Dedifferentiated amniotic fluid mesenchymal stem cell (primary cell): ENCODE results near the gene IFNL1.
"Not testable (repeated sequence)": the region's sequence is repeated elsewhere in the genome, so short reads cannot be mapped to it uniquely, and the experiment has no call there.

Source experiments
- DNase-seq: peaks from one replicate; pipeline ENCODE4 v3.0.0-alpha.2; 2016; ENCODE audit errors: extremely low spot score

IFNL1 gene

DNA sequence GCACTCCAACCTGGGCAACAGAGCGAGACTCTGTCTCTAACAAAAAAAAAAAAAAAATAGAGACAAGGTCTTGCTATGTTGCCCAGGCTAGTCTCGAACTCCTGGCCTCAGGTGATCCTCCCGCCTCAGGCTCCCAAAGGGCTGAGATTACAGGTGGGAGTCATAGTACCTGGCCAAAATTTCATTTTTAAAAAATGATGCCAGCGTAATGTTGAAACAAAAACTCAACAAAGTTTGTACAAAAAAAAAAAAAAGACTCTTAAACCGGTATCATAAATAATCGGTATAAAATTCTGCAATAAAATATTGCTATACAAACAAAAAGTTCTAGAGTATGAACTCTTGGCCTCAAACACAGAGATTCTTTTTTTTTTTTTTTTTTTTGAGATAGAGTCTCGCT, 36.1 kb downstream of the IFNL1 start:
- no peak for DNase-seq

DNA sequence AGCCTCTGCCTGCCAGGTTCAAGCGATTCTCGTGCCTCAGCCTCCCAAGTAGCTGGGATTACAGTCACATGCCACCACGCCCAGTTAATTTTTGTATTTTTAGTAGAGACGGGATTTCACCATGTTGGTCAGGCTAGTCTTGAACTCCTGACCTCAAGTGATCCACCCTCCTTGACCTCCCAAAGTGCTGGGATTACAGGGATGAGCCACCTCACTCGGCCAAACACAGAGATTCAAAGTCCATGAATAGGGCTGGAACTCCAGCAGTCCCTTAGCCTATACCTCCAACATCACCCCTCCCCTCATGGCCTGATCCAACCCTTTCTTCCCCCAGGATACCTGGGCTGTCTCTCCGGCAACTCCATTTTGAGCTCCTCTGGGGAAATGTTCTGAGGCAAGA, 36.5 kb downstream of the IFNL1 start:
- DNase-seq: not testable (repeated sequence)

DNA sequence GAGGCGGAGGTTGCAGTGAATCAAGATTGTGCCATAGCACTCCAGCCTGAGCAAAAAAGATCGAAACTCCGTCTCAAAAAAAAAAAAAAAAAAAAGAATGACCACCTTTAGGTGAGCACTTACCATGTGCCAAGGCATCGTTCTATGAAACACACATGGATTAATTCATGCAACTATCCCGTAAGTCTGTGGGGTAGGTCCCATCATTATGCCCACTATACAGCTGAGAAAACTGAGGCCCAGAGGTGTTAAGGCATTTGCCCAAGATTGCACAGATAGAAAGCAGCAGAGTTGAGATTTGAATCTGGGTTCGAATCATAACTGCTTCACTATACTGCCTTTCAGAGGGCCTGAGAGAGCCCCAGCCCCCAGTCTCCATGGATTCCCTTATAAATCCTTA, 37.3 kb downstream of the IFNL1 start:
- DNase-seq: no peak

DNA sequence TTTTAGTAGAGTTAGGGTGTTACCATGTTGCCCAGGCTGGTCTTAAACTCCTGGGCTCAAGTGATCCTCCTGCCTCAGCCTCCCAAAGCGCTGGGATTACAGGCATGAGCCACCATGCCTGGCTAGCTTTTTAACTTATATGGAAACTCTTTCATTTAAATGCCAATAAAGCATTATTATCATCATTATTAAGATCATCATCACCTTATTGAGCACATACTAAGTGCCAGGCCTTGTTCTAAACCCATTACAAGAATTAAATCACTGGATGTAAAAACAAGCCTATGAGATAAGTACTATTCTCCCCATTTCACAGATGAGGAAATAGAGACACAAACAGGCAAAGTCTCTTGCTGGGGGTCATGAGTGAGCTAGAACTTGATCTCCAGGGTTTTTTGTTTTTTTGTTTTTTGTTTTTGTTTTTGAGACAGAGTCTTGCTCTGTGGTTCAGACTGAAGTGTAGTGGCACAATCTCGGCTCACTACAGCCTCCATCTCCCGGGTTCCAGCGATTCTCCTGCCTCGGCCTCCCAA, 38.3 kb downstream of the IFNL1 start:
- no peak for DNase-seq

DNA sequence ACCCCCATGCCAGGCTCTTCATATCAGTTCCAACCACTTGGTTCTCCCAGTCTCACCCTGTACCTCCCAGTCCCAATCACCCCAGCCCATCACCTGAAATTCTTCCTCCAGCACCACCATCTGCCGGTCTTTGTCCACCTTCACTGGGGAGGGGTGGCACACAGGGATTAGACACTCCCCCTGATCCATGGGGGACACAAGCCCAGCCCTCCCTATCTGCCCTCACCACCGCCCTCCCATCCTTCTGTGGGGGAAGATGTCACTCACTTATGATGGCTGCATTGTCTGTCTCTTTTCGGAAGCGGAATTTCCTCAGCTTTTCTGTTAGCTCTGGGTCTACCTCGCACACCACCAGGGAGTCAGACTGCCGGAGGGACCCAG, 39.0 kb downstream of the IFNL1 start:
- DNase-seq: no peak

DNA sequence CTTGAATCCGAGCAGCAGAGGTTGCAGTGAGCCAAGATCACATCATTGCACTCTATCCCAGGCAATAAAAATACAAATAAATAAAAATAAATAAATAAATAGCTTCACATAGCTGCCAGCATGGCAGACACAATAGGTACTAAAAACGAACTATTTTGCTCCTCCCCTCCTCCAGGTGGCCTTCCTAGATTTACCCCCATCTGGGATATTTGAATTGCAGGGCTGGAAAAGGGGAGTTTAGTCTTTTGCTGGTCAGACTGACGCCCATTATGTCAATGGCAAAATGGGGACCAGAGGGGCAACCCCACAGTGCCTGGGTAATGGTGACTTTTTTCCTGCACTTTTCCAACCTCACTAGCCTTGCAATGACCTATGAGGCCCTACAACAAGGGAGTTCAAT, 40.3 kb downstream of the IFNL1 start:
- no peak for DNase-seq

DNA sequence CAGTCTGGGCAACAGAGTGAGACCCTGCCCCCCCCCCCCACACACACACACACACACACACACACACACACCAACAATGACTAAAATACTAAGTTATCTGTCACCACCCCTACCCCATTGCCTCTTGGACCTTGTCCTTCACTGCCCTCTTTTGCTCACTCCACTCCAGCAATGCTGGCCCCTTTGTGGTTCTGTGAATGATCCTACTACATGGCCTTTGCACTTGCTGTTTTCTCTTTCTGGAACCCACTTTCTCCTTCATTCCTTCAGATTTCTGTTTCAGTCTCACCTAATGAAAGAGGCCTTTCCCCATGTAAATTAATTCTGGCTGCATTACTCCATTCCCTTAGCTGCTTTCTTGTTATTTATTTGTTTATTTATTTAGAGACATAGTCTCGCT, 43.5 kb downstream of the IFNL1 start:
- no peak for DNase-seq

DNA sequence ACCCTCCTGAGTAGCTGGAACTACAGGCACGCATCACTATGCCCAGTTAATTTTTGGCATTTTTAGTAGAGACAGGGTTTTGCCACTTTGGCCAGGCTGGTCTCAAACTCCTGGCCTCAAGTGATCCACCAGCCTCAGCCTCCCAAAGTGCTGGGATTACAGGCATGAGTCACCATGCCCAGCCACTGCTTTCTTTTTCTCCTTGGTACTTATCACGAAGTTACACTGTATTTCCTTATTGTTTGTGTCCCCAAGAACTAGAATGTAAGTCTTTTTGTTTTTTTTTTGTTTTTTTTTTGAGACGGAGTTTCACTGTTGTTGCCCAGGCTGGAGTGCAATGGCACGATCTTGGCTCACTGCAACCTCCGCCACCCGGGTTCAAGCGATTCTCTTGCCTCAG, 43.9 kb downstream of the IFNL1 start:
- DNase-seq: not testable (repeated sequence)

DNA sequence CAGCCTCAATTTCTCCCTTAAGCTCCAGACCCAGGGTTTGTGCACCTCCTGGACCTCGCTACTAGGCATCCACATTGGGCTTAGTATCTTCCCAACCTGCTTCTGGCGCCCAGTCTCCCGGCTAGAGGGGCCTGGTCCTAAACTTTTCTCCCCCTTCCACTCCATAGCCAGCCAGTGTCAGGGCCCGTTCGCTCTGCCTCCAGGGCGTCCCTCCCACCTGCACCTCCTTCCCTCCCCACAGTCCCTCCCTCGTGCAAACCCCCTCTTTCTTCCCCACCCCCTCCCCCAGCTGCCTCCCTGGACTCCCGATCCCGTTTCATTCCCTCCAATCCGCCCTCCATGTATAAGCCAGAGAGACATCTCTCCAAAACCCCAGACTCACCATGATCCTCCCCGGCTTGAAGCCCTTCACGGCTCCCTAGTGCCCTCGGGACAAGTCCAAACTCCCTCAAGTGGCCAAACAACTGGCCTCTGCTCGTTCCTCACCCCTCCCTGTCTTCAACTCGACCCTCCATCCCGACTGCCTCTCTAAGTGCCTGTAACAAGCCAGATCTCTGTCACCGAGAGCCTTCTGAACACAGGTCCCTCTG, 45.0 kb downstream of the IFNL1 start:
- no peak for DNase-seq

DNA sequence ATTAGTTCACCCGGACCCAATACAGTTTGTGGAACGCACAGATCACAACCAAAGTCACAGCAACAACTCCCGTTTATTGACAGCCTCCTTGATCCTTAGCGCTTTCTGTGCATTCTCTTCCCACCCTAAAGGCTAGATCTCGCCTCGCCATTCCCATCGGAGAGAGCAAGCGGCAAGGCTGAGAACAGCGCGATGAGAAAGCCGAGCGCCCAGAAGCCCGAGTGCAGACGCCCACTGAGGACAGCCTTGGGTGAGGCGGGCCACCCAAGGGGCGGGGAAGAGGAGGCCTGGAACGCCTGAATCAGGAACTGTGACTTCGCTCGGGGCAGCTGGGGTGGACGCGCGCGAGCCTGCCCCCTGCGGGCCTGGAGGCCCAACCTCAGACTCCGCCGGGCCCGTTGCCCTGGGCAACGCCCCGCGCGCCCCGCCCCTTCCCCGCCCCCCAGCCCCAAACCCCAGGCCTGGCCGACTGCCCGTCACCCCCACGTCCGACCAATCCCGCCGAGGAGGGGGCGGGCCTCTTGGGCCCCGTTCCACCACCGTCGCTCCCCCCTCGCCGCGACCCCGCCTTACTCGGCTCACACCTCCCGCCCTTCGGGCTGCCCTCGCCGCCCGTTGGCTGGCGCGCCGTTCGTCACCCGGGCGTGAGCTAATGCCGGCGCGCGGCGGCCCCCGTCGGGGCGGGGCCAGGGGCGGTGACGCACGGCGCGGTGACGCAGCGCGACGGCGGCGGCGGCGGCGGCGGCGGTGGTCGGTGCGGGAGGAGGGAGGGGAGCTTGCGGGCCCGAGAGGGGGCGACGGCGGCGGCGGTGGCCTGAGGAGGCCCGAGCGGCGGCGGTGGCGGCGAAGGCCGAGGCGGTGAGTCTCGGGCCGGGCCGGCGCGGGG, 45.8 kb downstream of the IFNL1 start, which contains the start of gene SAMD4B:
Gene SAMD4B (plus strand): TSS at position 703 of the 886 bp plus-strand sequence. CDS start 14,473 bp downstream, outside the sequence.
- DNase-seq: peak; percentile 97

DNA sequence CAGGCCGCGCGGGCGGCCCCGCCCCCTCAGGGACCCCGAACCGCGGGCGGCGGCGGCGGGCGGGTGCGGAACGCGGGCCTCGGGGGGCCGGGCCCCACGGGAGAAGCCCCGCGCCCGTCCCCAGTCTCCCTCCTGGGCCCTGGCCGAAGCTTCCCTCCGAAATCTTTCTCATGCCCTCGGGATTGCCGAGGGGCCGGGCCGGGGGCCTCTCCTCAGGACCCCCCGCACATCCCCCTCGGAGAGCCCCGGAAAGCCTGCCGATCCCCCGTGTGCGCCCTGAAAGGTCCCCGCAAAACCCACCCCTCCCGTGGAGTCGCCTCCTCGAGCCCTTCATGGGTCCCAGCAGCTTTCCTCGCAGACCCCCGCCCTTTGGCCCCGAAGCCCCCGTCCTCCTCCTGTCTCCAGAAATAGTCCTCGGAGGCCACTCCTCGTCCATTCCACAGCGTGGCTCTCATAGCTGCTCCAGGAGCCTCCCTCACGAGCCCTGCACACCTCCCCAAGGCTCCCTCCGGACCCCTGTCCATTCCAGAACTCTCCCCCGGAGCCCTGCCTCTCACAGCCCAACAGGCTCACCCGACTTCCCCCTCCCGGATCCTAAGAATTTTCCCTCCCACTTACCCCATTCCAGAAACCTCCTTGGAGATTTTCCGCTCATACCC, 46.6 kb downstream of the IFNL1 start:
- no peak for DNase-seq

DNA sequence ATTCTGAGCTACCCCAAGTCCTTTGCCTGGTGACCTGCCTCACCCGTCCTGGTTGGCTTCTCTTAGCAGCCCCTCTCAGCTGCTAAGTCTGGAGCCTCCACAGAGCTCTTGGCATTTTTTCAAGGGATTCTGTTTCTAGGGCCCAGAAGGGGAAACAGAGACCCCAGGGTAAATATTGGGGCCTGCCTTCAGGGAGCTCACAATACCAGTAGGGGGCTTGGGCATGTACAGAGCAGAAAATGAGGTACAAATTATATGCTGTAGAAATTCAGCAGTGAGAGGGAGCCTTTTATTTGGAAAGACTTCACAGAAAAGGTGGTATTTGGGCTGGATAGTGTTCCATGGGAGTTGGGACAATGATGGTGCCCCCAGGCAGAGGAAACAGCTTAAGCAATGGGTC, 49.7 kb downstream of the IFNL1 start:
- no peak for DNase-seq

DNA sequence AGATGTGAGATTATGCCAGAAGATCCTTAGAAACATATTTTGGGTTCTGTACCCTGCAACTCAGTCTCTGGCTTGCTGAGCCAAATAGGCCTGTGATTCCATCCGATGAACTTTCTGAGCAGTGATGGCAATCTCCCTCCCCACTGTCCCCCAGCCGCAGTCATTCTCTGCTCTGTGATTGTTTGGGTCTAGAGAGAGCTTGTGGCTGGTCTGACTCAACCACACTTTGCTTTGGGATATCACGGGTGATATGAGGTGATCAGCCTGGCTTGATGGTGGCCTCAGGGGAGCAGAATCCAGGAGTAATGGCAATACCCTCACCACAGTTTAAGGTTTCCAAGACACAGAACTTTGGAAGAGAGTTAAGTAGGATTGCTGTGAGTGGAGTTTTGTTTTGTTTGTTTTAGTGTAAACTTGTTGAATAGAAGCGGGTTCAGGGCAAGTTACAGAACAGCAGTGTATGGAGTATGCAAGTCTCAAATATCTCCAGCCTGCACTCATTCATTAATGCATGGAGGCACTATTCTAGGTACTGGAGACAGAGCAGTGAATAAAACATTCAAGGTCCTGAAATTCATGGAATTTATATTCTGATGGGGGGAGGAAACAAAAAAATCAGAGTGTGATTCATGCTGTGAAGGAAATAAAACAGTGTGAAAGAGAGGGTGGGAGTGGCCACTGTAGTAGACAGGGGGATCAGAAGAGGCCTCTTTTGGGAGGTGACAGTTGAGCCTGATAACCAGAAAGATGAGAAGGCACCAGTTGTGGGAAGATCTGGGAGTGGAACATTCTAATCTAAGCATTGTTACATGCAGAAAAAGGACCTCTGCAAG, 51.3 kb downstream of the IFNL1 start:
- DNase-seq: no peak
